Kidney tubule cell (primary cell): ENCODE results near the gene PI16.

Experiments used
- DNase-seq: peaks from one replicate; pipeline ENCODE4 v3.0.0-alpha.2; 2018; ENCODE audit warnings: low spot score

Gene PI16

GRCh38 chr6:36957773-36958271, 3.3 kb downstream of the PI16 start:
- no peak for DNase-seq

- DNase-seq, result no peak
These were observed 4.4 kb downstream of the PI16 start for GRCh38 chr6:36958775-36959554.

GRCh38 chr6:36959555-36960250, 5.2 kb downstream of the PI16 start:
- DNase-seq, result no peak

- DNase-seq, result no peak
These were observed 7.2 kb downstream of the PI16 start for GRCh38 chr6:36961441-36962435.

- DNase-seq, result peak; percentile 48
These were observed 8.3 kb downstream of the PI16 start for GRCh38 chr6:36962874-36963273.

GRCh38 chr6:36963451-36964290, 9.1 kb downstream of the PI16 start:
- DNase-seq, result no peak

GRCh38 chr6:36964349-36964748, 9.8 kb downstream of the PI16 start:
- no peak for DNase-seq

GRCh38 chr6:36964908-36965307, 10.4 kb downstream of the PI16 start:
- DNase-seq, result no peak

GRCh38 chr6:36967301-36967700, 12.8 kb downstream of the PI16 start:
- no peak for DNase-seq

GRCh38 chr6:36967757-36968156, 13.2 kb downstream of the PI16 start:
- no peak for DNase-seq

GRCh38 chr6:36968266-36968977, 13.9 kb downstream of the PI16 start:
- DNase-seq, result no peak

- DNase-seq, result no peak
These were observed 14.7 kb downstream of the PI16 start for GRCh38 chr6:36969240-36969691.

GRCh38 chr6:36969988-36970891, 15.7 kb downstream of the PI16 start:
- DNase-seq, result no peak

GRCh38 chr6:36970892-36971842, 16.6 kb downstream of the PI16 start:
- DNase-seq, result no peak

GRCh38 chr6:36971921-36972673, 17.6 kb downstream of the PI16 start:
- no peak for DNase-seq

GRCh38 chr6:36973190-36973589, 18.7 kb downstream of the PI16 start:
- DNase-seq, result no peak

GRCh38 chr6:36973647-36974046, 19.1 kb downstream of the PI16 start:
- DNase-seq, result no peak
